Measurements from ENCODE around the gene EDEM3. TPM values are rescaled to one million over a fixed set of nuclear protein-coding genes. Genes with fewer than 3 reads are reported as not detected.

EDEM3 gene
- total RNA-seq, 1 donor from 2014 or later, result 24.2 TPM

DNA sequence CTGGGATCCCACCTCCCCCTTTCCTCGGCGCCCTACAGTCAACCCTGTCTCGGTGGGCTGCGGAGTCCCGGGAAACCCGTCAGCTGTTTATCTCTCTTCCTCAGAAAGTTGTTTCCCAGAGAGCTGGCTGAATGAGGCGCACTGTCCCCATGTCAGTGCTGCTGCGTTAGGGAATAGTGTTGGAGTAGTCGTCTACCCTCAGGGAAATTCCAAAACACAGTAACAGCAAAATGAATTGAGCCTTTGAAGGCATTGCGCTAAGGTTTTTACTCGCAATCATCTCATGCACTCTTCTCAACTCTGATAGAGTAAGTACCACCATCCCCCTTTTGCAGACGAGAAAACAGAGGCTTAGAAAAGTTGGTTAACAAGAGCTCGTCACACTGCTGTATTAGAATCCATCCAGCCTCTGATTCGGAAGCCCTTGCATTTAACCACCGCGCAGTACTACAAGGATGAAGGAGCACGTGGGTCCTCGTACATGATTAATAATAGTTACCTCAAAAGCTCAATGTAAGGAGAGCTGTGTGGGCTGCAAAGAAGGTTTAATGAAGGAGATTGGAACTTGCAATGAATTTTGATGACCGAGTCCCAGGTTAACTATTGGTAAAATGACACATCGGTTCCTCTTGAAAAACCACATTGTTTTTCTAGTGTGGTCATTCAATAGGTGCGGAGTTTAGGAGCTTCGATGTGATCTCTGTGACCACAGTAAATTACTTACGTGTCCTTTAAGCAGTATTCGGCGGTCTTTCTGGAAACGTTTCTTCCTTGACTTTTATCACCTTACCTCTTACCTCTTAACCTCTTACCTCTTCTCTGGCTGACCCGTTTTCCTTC lies 788 bp upstream of the EDEM3 start:
- peak overlapping the region; percentile 96 for H3K4me3 Mint-ChIP-seq (ENCODE audit: unreplicated experiment)
- TF ChIP-seq, protein P1, sequence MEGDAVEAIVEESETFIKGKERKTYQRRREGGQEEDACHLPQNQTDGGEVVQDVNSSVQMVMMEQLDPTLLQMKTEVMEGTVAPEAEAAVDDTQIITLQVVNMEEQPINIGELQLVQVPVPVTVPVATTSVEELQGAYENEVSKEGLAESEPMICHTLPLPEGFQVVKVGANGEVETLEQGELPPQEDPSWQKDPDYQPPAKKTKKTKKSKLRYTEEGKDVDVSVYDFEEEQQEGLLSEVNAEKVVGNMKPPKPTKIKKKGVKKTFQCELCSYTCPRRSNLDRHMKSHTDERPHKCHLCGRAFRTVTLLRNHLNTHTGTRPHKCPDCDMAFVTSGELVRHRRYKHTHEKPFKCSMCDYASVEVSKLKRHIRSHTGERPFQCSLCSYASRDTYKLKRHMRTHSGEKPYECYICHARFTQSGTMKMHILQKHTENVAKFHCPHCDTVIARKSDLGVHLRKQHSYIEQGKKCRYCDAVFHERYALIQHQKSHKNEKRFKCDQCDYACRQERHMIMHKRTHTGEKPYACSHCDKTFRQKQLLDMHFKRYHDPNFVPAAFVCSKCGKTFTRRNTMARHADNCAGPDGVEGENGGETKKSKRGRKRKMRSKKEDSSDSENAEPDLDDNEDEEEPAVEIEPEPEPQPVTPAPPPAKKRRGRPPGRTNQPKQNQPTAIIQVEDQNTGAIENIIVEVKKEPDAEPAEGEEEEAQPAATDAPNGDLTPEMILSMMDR (IDR thresholded peaks at IDR 0.05; ENCODE audit: unreplicated experiment), result no peak
- DNase-seq (ENCODE audit: low spot score), result no peak
- H3K4me1 Mint-ChIP-seq (ENCODE audit: unreplicated experiment), result peaks cover 14% of the 10 kb centered on the region
- H3K9me3 Mint-ChIP-seq (ENCODE audit: unreplicated experiment), result no peaks in the 10 kb centered on the region
- peak overlapping the region; percentile 67 for H3K27ac Mint-ChIP-seq (ENCODE audit: unreplicated experiment)
- no peaks in the 10 kb centered on the region for H3K36me3 Mint-ChIP-seq (ENCODE audit: low read depth, unreplicated experiment)
- no peaks in the 10 kb centered on the region for H3K27me3 Mint-ChIP-seq (ENCODE audit: unreplicated experiment)

DNA sequence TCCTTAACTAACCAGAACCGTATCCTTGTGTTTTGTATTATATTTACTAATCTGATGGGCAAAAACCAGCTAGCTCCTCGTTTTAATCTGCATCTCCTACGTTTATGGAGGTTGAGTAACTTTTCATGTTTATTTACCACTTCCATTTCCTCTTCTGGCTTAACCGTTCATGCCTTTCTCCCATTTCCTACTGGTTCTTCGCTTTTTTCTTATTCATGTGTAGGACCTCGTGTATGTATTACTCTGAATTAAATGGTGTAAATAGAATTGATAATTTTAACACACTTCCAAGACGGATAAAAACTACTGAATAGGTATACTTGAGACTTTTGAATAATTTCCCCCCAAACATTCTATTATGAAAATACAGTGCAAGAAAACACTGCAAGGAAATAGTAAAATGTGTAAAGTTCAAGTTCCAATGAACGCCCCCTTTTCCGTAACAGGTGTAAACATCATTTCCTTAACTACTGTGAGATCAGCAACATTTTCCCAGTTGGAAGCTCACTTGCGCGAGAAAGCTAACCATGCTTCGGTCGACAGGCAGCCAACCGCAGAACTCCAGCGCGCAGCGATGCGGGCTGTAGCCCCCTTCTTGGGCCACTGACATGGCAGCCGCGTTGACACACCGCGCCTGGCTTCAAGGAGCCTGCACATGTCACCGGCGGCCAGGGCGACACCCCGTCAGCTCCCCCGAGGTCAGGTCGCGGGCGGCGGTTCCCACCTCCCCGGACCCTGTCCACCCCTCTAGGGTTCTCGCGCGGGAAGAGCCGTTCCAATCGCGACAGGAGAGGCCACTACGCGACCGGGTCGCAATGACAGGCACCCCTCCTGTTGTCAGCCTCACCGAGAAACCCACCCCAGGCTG lies 816 bp downstream of the EDEM3 start:
- peak overlapping the region; percentile 88 for H3K27ac Mint-ChIP-seq (ENCODE audit: unreplicated experiment)
- no peaks in the 10 kb centered on the region for H3K36me3 Mint-ChIP-seq (ENCODE audit: low read depth, unreplicated experiment)
- TF ChIP-seq, protein P1 (IDR thresholded peaks at IDR 0.05; ENCODE audit: unreplicated experiment), result no peak
- DNase-seq (ENCODE audit: low spot score), result peak; percentile 53
- H3K9me3 Mint-ChIP-seq (ENCODE audit: unreplicated experiment), result no peaks in the 10 kb centered on the region
- peak overlapping the region; percentile 96 for H3K4me3 Mint-ChIP-seq (ENCODE audit: unreplicated experiment)
- H3K27me3 Mint-ChIP-seq (ENCODE audit: unreplicated experiment), result no peaks in the 10 kb centered on the region
- H3K4me1 Mint-ChIP-seq (ENCODE audit: unreplicated experiment), result peaks cover 14% of the 10 kb centered on the region

DNA sequence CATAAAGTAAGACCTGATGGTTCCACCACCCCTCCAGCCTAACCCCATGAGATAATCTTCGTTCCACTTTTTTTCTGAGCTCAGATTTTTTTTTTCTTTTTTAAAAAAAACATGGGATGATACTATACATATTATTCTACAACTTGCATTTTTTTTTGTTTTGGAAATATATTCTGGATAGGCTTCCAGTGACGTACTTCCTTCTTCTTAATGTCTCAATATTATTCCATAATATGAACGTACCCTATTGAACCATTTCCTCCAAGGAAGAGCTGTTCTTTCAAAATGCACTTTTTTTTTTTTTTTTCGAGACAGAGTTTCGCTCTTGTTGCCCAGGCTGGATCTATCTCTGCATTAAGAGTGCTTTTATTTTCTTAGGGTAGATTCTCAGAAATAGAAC lies 1.5 kb downstream of the EDEM3 start:
- H3K36me3 Mint-ChIP-seq (ENCODE audit: low read depth, unreplicated experiment), result no peaks in the 10 kb centered on the region
- H3K4me3 Mint-ChIP-seq (ENCODE audit: unreplicated experiment), result peak overlapping the region; percentile 96
- H3K27me3 Mint-ChIP-seq (ENCODE audit: unreplicated experiment), result no peaks in the 10 kb centered on the region
- no peaks in the 10 kb centered on the region for H3K9me3 Mint-ChIP-seq (ENCODE audit: unreplicated experiment)
- TF ChIP-seq, protein P1 (IDR thresholded peaks at IDR 0.05; ENCODE audit: unreplicated experiment), result no peak
- DNase-seq (ENCODE audit: low spot score), result no peak
- no peak overlapping the region for H3K27ac Mint-ChIP-seq (ENCODE audit: unreplicated experiment)
- peaks cover 14% of the 10 kb centered on the region for H3K4me1 Mint-ChIP-seq (ENCODE audit: unreplicated experiment)

DNA sequence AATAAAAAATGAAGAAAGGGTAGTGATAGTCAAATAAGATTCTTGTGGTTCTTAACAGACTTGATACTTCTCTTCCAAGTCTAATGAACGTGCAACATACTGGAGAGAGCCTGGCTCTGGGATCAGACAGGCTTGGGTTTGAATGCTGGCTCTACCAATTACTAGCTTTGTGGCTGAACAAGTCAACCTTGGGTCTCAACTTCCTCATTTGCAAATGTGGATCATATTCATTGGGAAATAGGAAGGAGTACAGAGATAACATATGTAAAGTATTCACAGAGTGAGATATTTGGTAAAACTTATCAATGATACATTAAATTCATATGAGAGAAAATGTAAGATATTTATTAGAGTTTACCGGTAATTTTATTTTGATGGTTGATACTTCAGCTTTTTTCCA lies 2.0 kb downstream of the EDEM3 start:
- TF ChIP-seq, protein P1 (IDR thresholded peaks at IDR 0.05; ENCODE audit: unreplicated experiment), result no peak
- Mint-ChIP-seq H3K4me1 (ENCODE audit: unreplicated experiment) (peaks cover 14% of the 10 kb centered on the region), H3K27ac (ENCODE audit: unreplicated experiment) (no peak overlapping the region), H3K4me3 (ENCODE audit: unreplicated experiment) (peak overlapping the region; percentile 57), H3K27me3 (ENCODE audit: unreplicated experiment) (no peaks in the 10 kb centered on the region), H3K36me3 (ENCODE audit: low read depth, unreplicated experiment) (no peaks in the 10 kb centered on the region), H3K9me3 (ENCODE audit: unreplicated experiment) (no peaks in the 10 kb centered on the region)
- DNase-seq (ENCODE audit: low spot score), result no peak

Data from endothelial cell (in vitro differentiated cells).